Mesenteric fat pad (tissue), 1 donor: Measurements from ENCODE around the gene CLEC2L. TPM values are rescaled to one million over a fixed set of nuclear protein-coding genes. Genes with fewer than 3 reads are reported as not detected.

Experiments used
- DNase-seq: peaks from one replicate; pipeline ENCODE4 v3.0.0-alpha.2; 2020; ENCODE audit warnings: low spot score
- total RNA-seq: library from RNA; stranded (reverse); fragmentation: NEBNext Ultra II Directional; extraction: Animal tissue kit (Norgen Biotek cat#: 25700); gene quantifications from one replicate; pipeline ENCODE4 v1.2.1, GENCODE V29; 2021
- donor health status: DM: yes; HTN: yes; CAD: no.

CLEC2L gene
- total RNA-seq, 1 donor from 2014 or later: not detected

- DNase-seq: no peak
Measured at GRCh38 chr7:139522830-139523198, 671 bp upstream of the CLEC2L start.

GRCh38 chr7:139523968-139524815 lies 707 bp downstream of the CLEC2L start:
- DNase-seq: no peak

GRCh38 chr7:139525239-139525638 lies 1.8 kb downstream of the CLEC2L start:
- no peak for DNase-seq

GRCh38 chr7:139525750-139526149 lies 2.3 kb downstream of the CLEC2L start:
- DNase-seq: no peak

- DNase-seq: no peak
Measured at GRCh38 chr7:139526578-139527544, 3.4 kb downstream of the CLEC2L start.

GRCh38 chr7:139531094-139531493 lies 7.6 kb downstream of the CLEC2L start:
- DNase-seq: no peak

- no peak for DNase-seq
Measured at GRCh38 chr7:139532636-139533155, 9.2 kb downstream of the CLEC2L start.

- no peak for DNase-seq
Measured at GRCh38 chr7:139534096-139534495, 10.6 kb downstream of the CLEC2L start.

- no peak for DNase-seq
Measured at GRCh38 chr7:139534966-139535651, 11.6 kb downstream of the CLEC2L start.

- no peak for DNase-seq
Measured at GRCh38 chr7:139536152-139536551, 12.7 kb downstream of the CLEC2L start.

GRCh38 chr7:139538881-139539635 lies 15.6 kb downstream of the CLEC2L start:
- no peak for DNase-seq

- no peak for DNase-seq
Measured at GRCh38 chr7:139540203-139540602, 16.7 kb downstream of the CLEC2L start.

- DNase-seq: no peak
Measured at GRCh38 chr7:139541600-139542307, 18.3 kb downstream of the CLEC2L start.

- DNase-seq: no peak
Measured at GRCh38 chr7:139542308-139543151, 19.0 kb downstream of the CLEC2L start.

GRCh38 chr7:139543801-139544603 lies 20.5 kb downstream of the CLEC2L start:
- DNase-seq: no peak

- no peak for DNase-seq
Measured at GRCh38 chr7:139544645-139545044, 21.2 kb downstream of the CLEC2L start.

- no peak for DNase-seq
Measured at GRCh38 chr7:139548302-139549028, 25.0 kb downstream of the CLEC2L start.
